Transverse colon (tissue), 4 donors: ENCODE measurements around the gene CAT.

Experiments
- EP300 ChIP-seq: sonication (generic); formaldehyde crosslinking; IDR thresholded peaks from one replicate; pipeline ENCODE4 v1.6.1; 2017; ENCODE audit warnings: antibody characterized with exemption, low read depth
- POLR2A ChIP-seq: fragments of 450-650 bp; IDR thresholded peaks from one replicate; pipeline ENCODE4 v1.6.1; 2016; ENCODE audit warnings: antibody characterized with exemption, mild to moderate bottlenecking, moderate library complexity
- POLR2AphosphoS5 ChIP-seq, 3 donors: sonication (generic); formaldehyde crosslinking; IDR thresholded peaks; one replicate each; pipeline ENCODE4 v1.6.1; 2016; ENCODE audit warnings: antibody characterized with exemption in 3 of 3
- TF ChIP-seq, protein P1 (sequence below), 5 experiments: fragments of 200-600 bp in 3 of 5; fragments of 450-650 bp in 2 of 5; sonication (generic) in 3 of 5; IDR thresholded peaks; 1 replicate in 2 of 5; 2 replicates in 3 of 5; pipeline ENCODE4 v1.5.1; 2016 to 2017; ENCODE audit warnings: antibody characterized with exemption in 5 of 5, inconsistent platforms in 3 of 5, mild to moderate bottlenecking in 2 of 5, moderate library complexity in 1 of 5

- TF ChIP-seq, protein P1, sequence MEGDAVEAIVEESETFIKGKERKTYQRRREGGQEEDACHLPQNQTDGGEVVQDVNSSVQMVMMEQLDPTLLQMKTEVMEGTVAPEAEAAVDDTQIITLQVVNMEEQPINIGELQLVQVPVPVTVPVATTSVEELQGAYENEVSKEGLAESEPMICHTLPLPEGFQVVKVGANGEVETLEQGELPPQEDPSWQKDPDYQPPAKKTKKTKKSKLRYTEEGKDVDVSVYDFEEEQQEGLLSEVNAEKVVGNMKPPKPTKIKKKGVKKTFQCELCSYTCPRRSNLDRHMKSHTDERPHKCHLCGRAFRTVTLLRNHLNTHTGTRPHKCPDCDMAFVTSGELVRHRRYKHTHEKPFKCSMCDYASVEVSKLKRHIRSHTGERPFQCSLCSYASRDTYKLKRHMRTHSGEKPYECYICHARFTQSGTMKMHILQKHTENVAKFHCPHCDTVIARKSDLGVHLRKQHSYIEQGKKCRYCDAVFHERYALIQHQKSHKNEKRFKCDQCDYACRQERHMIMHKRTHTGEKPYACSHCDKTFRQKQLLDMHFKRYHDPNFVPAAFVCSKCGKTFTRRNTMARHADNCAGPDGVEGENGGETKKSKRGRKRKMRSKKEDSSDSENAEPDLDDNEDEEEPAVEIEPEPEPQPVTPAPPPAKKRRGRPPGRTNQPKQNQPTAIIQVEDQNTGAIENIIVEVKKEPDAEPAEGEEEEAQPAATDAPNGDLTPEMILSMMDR (IDR thresholded peaks at IDR 0.05) = no peak
- no peak for TF ChIP-seq POLR2A
- TF ChIP-seq POLR2AphosphoS5 (IDR thresholded peaks at IDR 0.05) = no peak
- no peak for TF ChIP-seq EP300
Measured at GRCh38 chr11:34466802-34467488, 28.2 kb downstream of the CAT start.
